ENCODE results near the gene IRF3.

GRCh38 chr19:49701271-49701786, 35.7 kb upstream of the IRF3 start:
- TF ChIP-seq CTCF (IDR thresholded peaks at IDR 0.05) (no peak), POLR2A (IDR thresholded peaks at IDR 0.05) (no peak), EP300 (IDR thresholded peaks at IDR 0.05) (no peak)
